Measurements from ENCODE around the gene PTPRE. TPM values are rescaled to one million over a fixed set of nuclear protein-coding genes. Genes with fewer than 3 reads are reported as not detected.

PTPRE gene
- total RNA-seq, 1 donor from 2014 or later, result 70.6 TPM

GRCh38 chr10:128046953-128047290 is 140.0 kb downstream of the PTPRE start:
- TF ChIP-seq, protein P1, sequence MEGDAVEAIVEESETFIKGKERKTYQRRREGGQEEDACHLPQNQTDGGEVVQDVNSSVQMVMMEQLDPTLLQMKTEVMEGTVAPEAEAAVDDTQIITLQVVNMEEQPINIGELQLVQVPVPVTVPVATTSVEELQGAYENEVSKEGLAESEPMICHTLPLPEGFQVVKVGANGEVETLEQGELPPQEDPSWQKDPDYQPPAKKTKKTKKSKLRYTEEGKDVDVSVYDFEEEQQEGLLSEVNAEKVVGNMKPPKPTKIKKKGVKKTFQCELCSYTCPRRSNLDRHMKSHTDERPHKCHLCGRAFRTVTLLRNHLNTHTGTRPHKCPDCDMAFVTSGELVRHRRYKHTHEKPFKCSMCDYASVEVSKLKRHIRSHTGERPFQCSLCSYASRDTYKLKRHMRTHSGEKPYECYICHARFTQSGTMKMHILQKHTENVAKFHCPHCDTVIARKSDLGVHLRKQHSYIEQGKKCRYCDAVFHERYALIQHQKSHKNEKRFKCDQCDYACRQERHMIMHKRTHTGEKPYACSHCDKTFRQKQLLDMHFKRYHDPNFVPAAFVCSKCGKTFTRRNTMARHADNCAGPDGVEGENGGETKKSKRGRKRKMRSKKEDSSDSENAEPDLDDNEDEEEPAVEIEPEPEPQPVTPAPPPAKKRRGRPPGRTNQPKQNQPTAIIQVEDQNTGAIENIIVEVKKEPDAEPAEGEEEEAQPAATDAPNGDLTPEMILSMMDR (IDR thresholded peaks at IDR 0.05), result no peak
- Histone ChIP-seq H3K4me1 (peaks cover 29% of the 10 kb centered on the region), H3K27me3 (no peaks in the 10 kb centered on the region), H3K27ac (peak overlapping the region; percentile 83), H3K4me3 (peak overlapping the region; percentile 52), H3K36me3 (no peaks in the 10 kb centered on the region), H3K9me3 (no peaks in the 10 kb centered on the region)
- no peak for DNase-seq
- ATAC-seq, result no peak
- intact Hi-C loops (cut with DNase I), result no loop called here

- ATAC-seq (peak; percentile 95), DNase-seq (peak; percentile 93)
- H3K9me3 ChIP-seq, result no peaks in the 10 kb centered on the region
- peak overlapping the region; percentile 52 for H3K4me3 ChIP-seq
- peaks cover 29% of the 10 kb centered on the region for H3K4me1 ChIP-seq
- no peaks in the 10 kb centered on the region for H3K36me3 ChIP-seq
- intact Hi-C loops (cut with DNase I), result no loop called here
- peak overlapping the region; percentile 83 for H3K27ac ChIP-seq
- H3K27me3 ChIP-seq, result no peaks in the 10 kb centered on the region
- TF ChIP-seq, protein P1 (IDR thresholded peaks at IDR 0.05), result no peak
These were observed 140.4 kb downstream of the PTPRE start for GRCh38 chr10:128047351-128047750.

- H3K9me3 ChIP-seq, result no peaks in the 10 kb centered on the region
- TF ChIP-seq, protein P1 (IDR thresholded peaks at IDR 0.05), result no peak
- ATAC-seq (peak; percentile 39), DNase-seq (no peak)
- H3K27me3 ChIP-seq, result no peaks in the 10 kb centered on the region
- H3K4me1 ChIP-seq, result peaks cover 31% of the 10 kb centered on the region
- intact Hi-C loops (cut with DNase I), result no loop called here
- H3K27ac ChIP-seq, result peak overlapping the region; percentile 83
- H3K36me3 ChIP-seq, result peaks cover 8% of the 10 kb centered on the region
- H3K4me3 ChIP-seq, result peak overlapping the region; percentile 52
These were observed 141.3 kb downstream of the PTPRE start for GRCh38 chr10:128047991-128048818.

GRCh38 chr10:128048819-128049210 is 141.9 kb downstream of the PTPRE start:
- intact Hi-C loops (cut with DNase I), result no loop called here
- Histone ChIP-seq H3K36me3 (peaks cover 11% of the 10 kb centered on the region), H3K4me3 (peak overlapping the region; percentile 52), H3K27ac (peak overlapping the region; percentile 83), H3K9me3 (no peaks in the 10 kb centered on the region), H3K27me3 (no peaks in the 10 kb centered on the region), H3K4me1 (peaks cover 31% of the 10 kb centered on the region)
- DNase-seq (no peak), ATAC-seq (no peak)
- TF ChIP-seq, protein P1 (IDR thresholded peaks at IDR 0.05), result no peak

DNA sequence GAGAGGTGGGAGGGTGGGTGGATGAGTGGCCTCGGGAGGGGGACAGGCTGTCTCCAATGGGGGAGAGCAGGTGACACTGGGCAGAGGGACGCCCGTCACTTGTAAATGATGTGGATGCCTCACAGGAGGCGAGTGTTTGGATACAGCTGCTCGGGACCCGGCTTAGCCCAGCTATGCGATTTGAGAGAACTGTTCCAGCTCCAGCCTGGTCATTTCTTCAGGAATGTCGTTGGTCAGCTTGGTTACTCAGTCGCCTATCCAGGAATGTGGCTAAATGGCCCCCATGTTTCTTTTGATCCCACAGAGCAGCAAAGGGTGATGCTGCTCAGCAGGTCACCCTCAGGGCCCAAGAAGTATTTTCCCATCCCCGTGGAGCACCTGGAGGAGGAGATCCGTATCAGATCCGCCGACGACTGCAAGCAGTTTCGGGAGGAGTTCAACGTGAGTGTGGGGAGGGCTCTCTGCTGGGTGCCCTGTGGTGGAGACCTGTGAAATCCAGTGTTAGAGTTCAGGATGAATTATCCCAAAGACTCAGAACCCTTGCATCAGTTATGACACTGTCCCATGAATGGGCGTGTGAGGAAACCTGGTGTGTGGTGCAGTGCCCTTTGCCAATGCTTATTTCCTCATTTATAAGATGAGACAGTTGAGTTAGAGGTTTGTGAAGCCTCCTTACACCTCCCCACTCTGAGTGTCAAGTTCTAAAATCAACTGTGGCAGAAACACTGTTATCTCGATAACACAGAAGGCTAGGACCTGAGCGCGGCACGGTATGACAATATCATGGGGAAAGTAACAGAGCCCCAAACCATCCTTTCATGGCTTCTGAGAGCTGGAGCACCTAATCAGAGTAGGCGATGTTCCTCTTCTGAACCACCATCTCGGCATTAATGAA is 142.6 kb downstream of the PTPRE start:
- no peaks in the 10 kb centered on the region for H3K9me3 ChIP-seq
- H3K4me3 ChIP-seq, result peak overlapping the region; percentile 52
- peaks cover 17% of the 10 kb centered on the region for H3K36me3 ChIP-seq
- ATAC-seq (peak; percentile 4), DNase-seq (no peak)
- peaks cover 31% of the 10 kb centered on the region for H3K4me1 ChIP-seq
- H3K27ac ChIP-seq, result peak overlapping the region; percentile 83
- TF ChIP-seq, protein P1 (IDR thresholded peaks at IDR 0.05), result no peak
- intact Hi-C loops (cut with DNase I), result no loop called here
- H3K27me3 ChIP-seq, result no peaks in the 10 kb centered on the region

All from upper lobe of right lung (tissue), 1 donor.